GM12878 (cell line): ENCODE results near the gene DNAJC6. TPM values are rescaled to one million over a fixed set of nuclear protein-coding genes. Genes with fewer than 3 reads are reported as not detected.

ENCODE experiments used
- ATAC-seq: fragments of 200-7000 bp; cut with Tn5 transposase; 3 replicates; pipeline ENCODE4 v1.9.1; 2020; ENCODE audit warnings: mild to moderate bottlenecking, moderate library complexity
- BruUV-seq: library from RNA; stranded (reverse); fragments of 400-500 nt; replicated peaks from 2 replicates; lab custom pipeline; 2021; lab: Mats Ljungman, UMichigan
- CTCF ChIA-PET: fragments of 300-600 bp; sonication (Branson Sonifier 250); formaldehyde crosslinking; extraction: SDS; loops from one replicate; lab custom pipeline; 2021; ENCODE audit warnings: inconsistent platforms; lab: Yijun Ruan, JAX
- POLR2A ChIA-PET: fragments of 350-600 bp; formaldehyde crosslinking; extraction: SDS; loops from one replicate; lab custom pipeline; 2021; ENCODE audit warnings: inconsistent platforms; lab: Charles Lee
- RAD21 ChIA-PET: fragments of 300-600 bp; sonication (Branson Sonifier 250); formaldehyde crosslinking; loops from one replicate; lab custom pipeline; 2023; ENCODE audit warnings: antibody characterized with exemption; ENCODE audit not compliant: unreplicated experiment; lab: Charles Lee
- SMC1A ChIA-PET: fragments of 300-600 bp; sonication (Branson Sonifier 250); formaldehyde crosslinking; loops from one replicate; lab custom pipeline; 2023; ENCODE audit not compliant: unreplicated experiment, uncharacterized antibody; lab: Charles Lee
- DNase-seq: peaks from one replicate; pipeline ENCODE4 v3.0.0-alpha.2; 2011; ENCODE audit warnings: low read depth, low spot score
- FAIRE-seq: peaks from 3 replicates; lab custom pipeline; 2011; peaks lifted over from hg19 to GRCh38; lab: Jason Lieb, UNC
- H2AFZ ChIP-seq: 2 replicates; pipeline ENCODE4 v1.6.0; 2011; ENCODE audit warnings: low read depth, low read length, control low read depth; ENCODE audit not compliant: control insufficient read depth
- H3K27ac ChIP-seq: 2 replicates; pipeline ENCODE4 v1.5.1; 2011; ENCODE audit warnings: control low read depth; ENCODE audit not compliant: control insufficient read depth, insufficient read depth
- H3K27me3 ChIP-seq, 2 experiments: replicated peaks in 1 of 2; 2 replicates each; pipeline versions ENCODE4 v1.6.0 to v1.6.1; 2011; ENCODE audit warnings: low read length in 1 of 2; ENCODE audit not compliant: control insufficient read depth in 2 of 2, insufficient read depth in 2 of 2
- H3K36me3 ChIP-seq, 2 experiments: 2 replicates each; pipeline ENCODE4 v1.5.1; 2011; ENCODE audit warnings: low read length in 1 of 2; ENCODE audit not compliant: control insufficient read depth in 2 of 2, insufficient read depth in 2 of 2
- H3K4me1 ChIP-seq: 2 replicates; pipeline ENCODE4 v1.6.1; 2011; ENCODE audit warnings: mild to moderate bottlenecking, low read length, moderate library complexity, mixed read lengths; ENCODE audit not compliant: control insufficient read depth, insufficient read depth
- H3K4me2 ChIP-seq: 2 replicates; pipeline ENCODE4 v1.6.0; 2011; ENCODE audit warnings: control low read depth; ENCODE audit not compliant: control insufficient read depth, insufficient read depth
- H3K4me3 ChIP-seq: fragments of 200-600 bp; sonication (generic); 2 replicates; pipeline ENCODE4 v1.5.1; 2016
- H3K79me2 ChIP-seq: 2 replicates; pipeline ENCODE4 v1.6.0; 2011; ENCODE audit warnings: low read length; ENCODE audit not compliant: control insufficient read depth, insufficient read depth
- H3K9ac ChIP-seq: 2 replicates; pipeline ENCODE4 v1.8.0; 2011; ENCODE audit warnings: low read length, control low read depth, mixed read lengths; ENCODE audit not compliant: control insufficient read depth, insufficient read depth
- H3K9me3 ChIP-seq: replicated peaks from 3 replicates; pipeline ENCODE4 v1.5.1; 2011; ENCODE audit warnings: mild to moderate bottlenecking, low read length; ENCODE audit not compliant: control insufficient read depth, insufficient read depth
- H4K20me1 ChIP-seq: 2 replicates; pipeline ENCODE4 v1.6.0; 2011; ENCODE audit not compliant: control insufficient read depth, insufficient read depth
- ATF2 ChIP-seq: IDR thresholded peaks from 2 replicates; pipeline ENCODE4 v1.6.1; 2012; ENCODE audit warnings: low read length, inconsistent platforms
- BCL3 ChIP-seq: IDR thresholded peaks from 2 replicates; pipeline ENCODE4 v1.6.1; 2011; ENCODE audit warnings: borderline replicate concordance, low read depth, mild to moderate bottlenecking, moderate library complexity, low read length; ENCODE audit not compliant: insufficient read depth, poor library complexity, severe bottlenecking
- FOXM1 ChIP-seq: IDR thresholded peaks from 2 replicates; pipeline ENCODE4 v1.6.1; 2012; ENCODE audit warnings: low read depth, mild to moderate bottlenecking, inconsistent platforms, low read length, moderate library complexity
- MAX ChIP-seq: IDR thresholded peaks from 2 replicates; pipeline ENCODE4 v1.6.1; 2012; ENCODE audit warnings: low read depth, low read length, improper control_type of control experiment
- MEF2B ChIP-seq: fragments of 450-650 bp; IDR thresholded peaks from 2 replicates; pipeline ENCODE4 v1.6.1; 2018; ENCODE audit warnings: mild to moderate bottlenecking, moderate library complexity; ENCODE audit not compliant: partially characterized antibody, poor library complexity, severe bottlenecking
- NFYB ChIP-seq: IDR thresholded peaks from 2 replicates; pipeline ENCODE4 v1.6.1; 2011; ENCODE audit warnings: low read depth, mild to moderate bottlenecking, low read length, improper control_type of control experiment, moderate library complexity; ENCODE audit not compliant: insufficient read depth
- NR2C1 ChIP-seq: fragments of 450-650 bp; IDR thresholded peaks from 2 replicates; pipeline ENCODE4 v1.6.1; 2017; ENCODE audit warnings: antibody characterized with exemption, mild to moderate bottlenecking, moderate library complexity
- NR2F1 ChIP-seq: fragments of 450-650 bp; conservative IDR thresholded peaks from 2 replicates; pipeline ENCODE4 v1.6.1; 2017; ENCODE audit warnings: mild to moderate bottlenecking
- PAX8 ChIP-seq: fragments of 450-650 bp; IDR thresholded peaks from 2 replicates; pipeline ENCODE4 v1.6.1; 2017; ENCODE audit warnings: mild to moderate bottlenecking, moderate library complexity
- PBX3 ChIP-seq: IDR thresholded peaks from 2 replicates; pipeline ENCODE4 v1.6.1; 2011; ENCODE audit warnings: mild to moderate bottlenecking, low read depth, low read length, moderate library complexity; ENCODE audit not compliant: insufficient replicate concordance
- RCOR1 ChIP-seq: conservative IDR thresholded peaks from 2 replicates; pipeline ENCODE4 v1.6.1; 2012; ENCODE audit warnings: low read depth, low read length, improper control_type of control experiment
- SMAD1 ChIP-seq: fragments of 450-650 bp; IDR thresholded peaks from 2 replicates; pipeline ENCODE4 v1.6.1; 2018; ENCODE audit warnings: mild to moderate bottlenecking, low read depth; ENCODE audit not compliant: partially characterized antibody
- SMARCA5 ChIP-seq: fragments of 450-650 bp; IDR thresholded peaks from 2 replicates; pipeline ENCODE4 v1.6.1; 2017; ENCODE audit warnings: mild to moderate bottlenecking
- ZNF592 ChIP-seq: fragments of 450-650 bp; IDR thresholded peaks from 2 replicates; pipeline ENCODE4 v1.6.1; 2017; ENCODE audit warnings: mild to moderate bottlenecking, moderate library complexity
- WGBS: methylation state at CpG from one replicate; pipeline ENCODE4 v1.1.6; 2016; ENCODE audit warnings: low lambda C conversion rate; ENCODE audit not compliant: insufficient replicate concordance, insufficient coverage; ENCODE audit errors: missing lambda C conversion rate; 5-methylcytosine and 5-hydroxymethylcytosine counted together
- in situ Hi-C: fragments of 300-500 bp; cut with MboI; formaldehyde crosslinking; loops from 9 replicates; pipeline ENCODE4 v1.14.3; 2018; ENCODE audit warnings: mixed read lengths
- intact Hi-C: fragments of 100-400 bp; cut with micrococcal nuclease; formaldehyde crosslinking; loops from one replicate; pipeline ENCODE4 v1.14.2; 2022; ENCODE audit not compliant: unreplicated experiment
- polyA plus RNA-seq, 11 experiments: library from polyadenylated mRNA; depleted of rRNA in 4 of 11; unstranded in 6 of 11; stranded (reverse) in 5 of 11; fragments of >200 nt; fragmentation: Nextera tagmentation in 4 of 11; fragmentation: Illumina TruSeq in 1 of 11; extraction: Ambion mirVana in 4 of 11; extraction: Trizol in 1 of 11; gene quantifications; 1 replicate in 1 of 11; 2 replicates in 10 of 11; pipeline versions ENCODE4 v1.2.1 to v1.2.3, GENCODE V29; 2011 to 2016; ENCODE audit warnings: inconsistent platforms in 2 of 11, missing spikeins in 2 of 11, low read depth in 1 of 11
- total RNA-seq, 4 experiments: library from RNA; depleted of rRNA in 3 of 4; stranded (reverse); fragments of >200 nt in 3 of 4; fragmentation: Illumina TruSeq in 1 of 4; extraction: Trizol in 1 of 4; gene quantifications; 2 replicates each; pipeline versions ENCODE4 v1.2.1 to v1.2.3, GENCODE V29; 2013 to 2021

DNAJC6 gene
- total and polyA plus RNA-seq, 10 of the 15 experiments (the other 5 are each of a cell fraction or from before 2014, with no cell fraction given), result 0.08 to 4.3 (median 2.7) TPM

DNA sequence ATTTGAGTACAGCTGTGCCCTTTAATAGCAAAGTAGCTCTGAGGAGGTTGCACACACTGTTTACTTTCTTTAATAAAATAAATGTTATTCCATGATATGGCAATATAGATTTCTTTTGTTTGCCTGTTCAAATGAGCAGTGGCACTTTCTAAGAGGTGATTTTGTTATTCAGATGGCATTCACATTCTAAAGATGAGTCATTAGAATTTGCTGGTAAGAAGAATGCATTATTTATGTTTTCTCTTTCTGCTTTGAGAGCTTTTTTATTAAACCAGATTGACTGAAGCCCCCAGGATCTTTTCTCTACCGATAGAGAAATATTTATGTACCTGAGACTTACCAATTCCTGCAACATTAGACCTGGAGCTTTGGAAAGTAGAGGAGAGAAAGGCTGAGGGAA, 100.0 kb downstream of the DNAJC6 start (continued):
- no peak for TF ChIP-seq NR2C1
- no peak for TF ChIP-seq SMAD1
- no peak for TF ChIP-seq MAX

DNA sequence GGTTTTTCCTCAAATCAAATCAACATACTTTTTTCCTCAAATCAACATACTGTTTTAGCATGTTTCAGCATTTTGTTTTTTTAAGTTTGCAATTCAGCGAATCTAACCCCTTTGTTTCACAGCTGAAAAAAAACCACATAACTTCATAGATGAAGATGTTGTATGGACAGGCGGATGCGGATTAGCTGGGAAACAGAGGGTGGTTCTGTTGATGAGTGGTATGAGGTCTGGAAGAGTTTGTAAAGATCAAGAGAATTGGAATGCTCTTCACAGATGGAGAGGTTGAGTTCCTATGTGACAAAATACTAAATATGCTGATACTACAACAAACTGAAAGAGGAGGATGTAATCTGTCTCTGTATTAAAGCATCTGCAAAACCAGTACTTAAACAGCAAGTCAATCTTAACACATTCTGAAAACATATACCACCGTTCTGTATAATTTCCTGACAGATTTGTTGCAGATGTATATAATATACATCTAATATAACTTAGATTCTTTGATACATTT, 100.5 kb downstream of the DNAJC6 start:
- ChIA-PET POLR2A (interaction anchor here (0.7 kb wide), 1 partner anchor 233 kb away, joined by 3 read pairs; no protein-coding TSS in a partner anchor), CTCF (interaction anchor here (1.0 kb wide), 1 partner anchor 277 kb away, joined by 3 read pairs; no protein-coding TSS in a partner anchor), SMC1A (interaction anchor here (1.3 kb wide), 1 partner anchor 10 kb away, joined by 3 read pairs; no protein-coding TSS in a partner anchor), RAD21 (interaction anchor here (2.3 kb wide), 1 partner anchor 50 kb away, joined by 7 read pairs; no protein-coding TSS in a partner anchor)
- Histone ChIP-seq H3K27me3 (no peaks in the 10 kb centered on the region), H3K9me3 (no peaks in the 10 kb centered on the region), H3K36me3 (no peaks in the 10 kb centered on the region), H3K27ac (no peak overlapping the region), H4K20me1 (no peaks in the 10 kb centered on the region; the same call in 1 of the 2 replicates), H3K79me2 (no peaks in the 10 kb centered on the region), H3K4me1 (no peaks in the 10 kb centered on the region), H2AFZ (no peak overlapping the region), H3K9ac (no peak overlapping the region), H3K4me2 (no peak overlapping the region), H3K4me3 (no peak overlapping the region)
- intact Hi-C loops, result no loop called here
- WGBS, result 57% methylated on average over 4 of the region's 4 CpGs
- DNase-seq (no peak), FAIRE-seq (no peak), ATAC-seq (no peak)
- in situ Hi-C loops, result no loop called here
- no TSS peak for BruUV-seq
- no peak for TF ChIP-seq NFYB
- no peak for TF ChIP-seq ZNF592
- TF ChIP-seq RCOR1, result no peak
- TF ChIP-seq ATF2, result no peak
- TF ChIP-seq PAX8, result no peak
- no peak for TF ChIP-seq MEF2B
- no peak for TF ChIP-seq PBX3
- no peak for TF ChIP-seq NR2F1
- no peak for TF ChIP-seq SMARCA5
- no peak for TF ChIP-seq BCL3
- TF ChIP-seq FOXM1, result no peak
